ENCODE results near the gene C1R. TPM values are rescaled to one million over a fixed set of nuclear protein-coding genes. Genes with fewer than 3 reads are reported as not detected.
"Not testable (repeated sequence)": the region's sequence is repeated elsewhere in the genome, so short reads cannot be mapped to it uniquely, and the experiment has no call there.

Gene C1R
- total and polyA plus RNA-seq, 8 donors = 20.2 to 212 (median 60.5) TPM

DNA sequence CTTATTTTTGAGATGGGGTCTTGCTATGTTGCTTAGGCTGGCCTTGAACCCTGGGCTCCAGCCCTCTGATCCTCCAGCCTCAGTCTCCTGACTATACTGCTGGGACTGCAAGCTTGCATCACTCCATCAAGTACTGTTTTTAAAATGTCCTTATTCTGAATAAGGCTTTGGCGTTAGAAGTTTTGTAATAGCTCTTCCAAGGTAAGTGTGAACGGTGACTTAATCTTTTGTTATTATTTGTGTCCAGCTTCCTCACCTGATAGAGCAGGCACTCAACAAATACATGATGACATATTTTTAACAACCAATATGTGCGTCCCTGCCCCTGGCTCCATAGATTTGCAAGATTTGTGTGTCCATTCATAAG, 15.4 kb upstream of the C1R start:
- 13 to 15% methylated on average over 3 of the region's 3 CpGs for WGBS, 2 donors
- Histone ChIP-seq H3K27ac (peak overlapping the region; percentile 69 to 98 (median 91)), H3K4me1 (peaks cover 5 to 17% (median 10%) of the 10 kb centered on the region in 3 donors), H3K36me3 (peaks cover 0 to 4% (median 0%) of the 10 kb centered on the region in 3 donors), H3K4me3 (peak overlapping the region; percentile 39 to 71 (median 54)), H3K27me3 (no peaks in the 10 kb centered on the region), H3K9me3 (no peaks in the 10 kb centered on the region)
- intact Hi-C loops (cut with DNase I) = loop anchor here in 1 of 3 donors (10.0 kb wide), 1 partner anchor 163 kb away; the partner anchor contains the start of genes C12orf57 and RNU7-1
- TF ChIP-seq, protein P1, sequence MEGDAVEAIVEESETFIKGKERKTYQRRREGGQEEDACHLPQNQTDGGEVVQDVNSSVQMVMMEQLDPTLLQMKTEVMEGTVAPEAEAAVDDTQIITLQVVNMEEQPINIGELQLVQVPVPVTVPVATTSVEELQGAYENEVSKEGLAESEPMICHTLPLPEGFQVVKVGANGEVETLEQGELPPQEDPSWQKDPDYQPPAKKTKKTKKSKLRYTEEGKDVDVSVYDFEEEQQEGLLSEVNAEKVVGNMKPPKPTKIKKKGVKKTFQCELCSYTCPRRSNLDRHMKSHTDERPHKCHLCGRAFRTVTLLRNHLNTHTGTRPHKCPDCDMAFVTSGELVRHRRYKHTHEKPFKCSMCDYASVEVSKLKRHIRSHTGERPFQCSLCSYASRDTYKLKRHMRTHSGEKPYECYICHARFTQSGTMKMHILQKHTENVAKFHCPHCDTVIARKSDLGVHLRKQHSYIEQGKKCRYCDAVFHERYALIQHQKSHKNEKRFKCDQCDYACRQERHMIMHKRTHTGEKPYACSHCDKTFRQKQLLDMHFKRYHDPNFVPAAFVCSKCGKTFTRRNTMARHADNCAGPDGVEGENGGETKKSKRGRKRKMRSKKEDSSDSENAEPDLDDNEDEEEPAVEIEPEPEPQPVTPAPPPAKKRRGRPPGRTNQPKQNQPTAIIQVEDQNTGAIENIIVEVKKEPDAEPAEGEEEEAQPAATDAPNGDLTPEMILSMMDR (IDR thresholded peaks at IDR 0.05) = no peak
- ATAC-seq (peak; percentile 12 to 49 (median 36)), DNase-seq (no peak), FAIRE-seq (no peak)

DNA sequence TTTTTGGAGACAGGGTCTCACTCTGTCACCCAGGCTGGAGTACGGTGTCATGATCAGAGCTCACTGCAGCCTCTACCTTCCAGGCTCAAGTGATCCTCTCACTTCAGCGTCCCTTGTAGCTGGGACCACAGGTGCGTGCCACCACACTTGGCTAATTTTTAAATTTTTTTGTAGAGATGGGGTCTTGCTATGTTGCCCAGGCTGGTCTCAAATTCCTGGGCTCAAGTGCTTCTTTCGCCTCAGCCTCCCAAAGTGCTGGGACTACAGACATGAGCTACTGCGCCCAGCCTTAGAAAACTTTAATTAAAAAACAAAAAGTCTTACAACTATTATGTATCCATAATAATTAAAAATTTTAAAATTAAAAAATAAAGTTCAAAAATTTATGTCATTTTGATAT, 14.9 kb upstream of the C1R start:
- H3K9me3 ChIP-seq, H3K36me3 ChIP-seq, H3K27me3 ChIP-seq, FAIRE-seq, ATAC-seq, DNase-seq: not testable (repeated sequence)
- Histone ChIP-seq H3K4me3 (peak overlapping the region in 3 of 4 donors; percentile 39 to 71 (median 54)), H3K27ac (peak overlapping the region; percentile 69 to 98 (median 91)), H3K4me1 (peaks cover 5 to 17% (median 9%) of the 10 kb centered on the region in 3 donors)
- 97 to 99% methylated on average over 5 of the region's 5 CpGs for whole genome bisulfite sequencing, 2 donors
- intact Hi-C loops (cut with DNase I) = loop anchor here in 1 of 3 donors (10.0 kb wide), 1 partner anchor 162 kb away; the partner anchor contains the start of genes C12orf57 and RNU7-1

DNA sequence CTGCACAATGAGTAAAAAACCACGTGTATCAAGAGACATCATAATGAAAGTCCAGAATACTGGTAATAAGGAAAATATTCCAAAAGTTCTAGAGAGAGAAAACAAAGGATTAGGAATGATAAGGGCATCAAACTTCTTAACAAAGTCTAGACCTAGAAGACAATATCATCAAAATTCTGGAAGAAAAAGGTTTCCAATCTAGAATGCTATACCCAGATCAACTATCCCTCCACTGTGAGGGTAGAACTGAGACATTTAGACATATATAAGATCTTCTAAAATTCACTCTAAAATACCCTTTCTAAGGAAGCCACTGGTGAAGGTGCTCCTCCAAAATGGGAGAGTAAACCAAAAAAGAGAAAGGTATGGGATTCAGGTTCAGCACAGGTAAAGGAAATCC, 13.8 kb upstream of the C1R start:
- H3K4me3 ChIP-seq = no peak overlapping the region
- 96 to 100% methylated on average over 1 of the region's 1 CpG for WGBS, 2 donors
- no peak overlapping the region for H3K27ac ChIP-seq

DNA sequence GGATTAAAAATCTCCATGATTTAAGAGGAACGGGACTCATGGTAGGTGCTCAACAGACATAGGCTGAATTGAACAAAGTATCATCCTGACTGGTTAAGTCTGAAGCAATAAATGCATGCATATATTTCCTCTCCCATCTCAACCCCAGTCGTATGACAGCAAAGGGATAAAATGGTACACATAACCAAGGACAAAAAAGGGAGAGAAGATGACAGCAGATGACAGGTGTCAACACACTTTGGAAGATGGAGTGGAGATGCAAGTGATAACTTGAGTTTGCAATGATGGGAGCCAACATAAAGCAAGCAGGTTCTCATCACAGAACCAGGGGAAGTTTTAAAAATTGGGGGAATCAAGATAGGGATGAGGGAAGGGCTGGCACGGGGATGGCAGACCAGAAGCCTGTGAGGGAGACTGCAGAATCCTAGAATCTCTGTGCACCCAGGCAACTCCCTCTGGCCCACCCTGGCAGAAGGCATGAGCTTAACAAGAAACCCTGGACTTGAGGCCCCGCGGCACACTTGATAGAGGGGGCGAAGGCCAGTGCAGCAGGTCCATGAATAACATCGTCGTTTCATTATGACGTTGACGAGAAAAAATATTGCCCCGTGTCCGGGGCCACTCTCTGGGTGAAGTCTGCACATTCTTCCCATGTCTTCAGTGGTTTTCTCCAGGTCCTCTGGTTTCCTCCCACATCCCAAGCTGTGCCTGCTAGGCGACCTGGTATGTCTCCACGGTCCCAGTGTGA, 11.8 kb upstream of the C1R start:
- Histone ChIP-seq H3K36me3 (peaks cover 0 to 13% (median 4%) of the 10 kb centered on the region in 3 donors), H3K4me3 (no peak overlapping the region), H3K27me3 (no peaks in the 10 kb centered on the region), H3K4me1 (peaks cover 5 to 12% (median 9%) of the 10 kb centered on the region in 3 donors), H3K27ac (no peak overlapping the region), H3K9me3 (no peaks in the 10 kb centered on the region)
- no peak for ATAC-seq
- intact Hi-C loops (cut with DNase I) = loop anchor here in 1 of 3 donors (10.0 kb wide), 1 partner anchor 159 kb away; the partner anchor contains the start of genes C12orf57 and RNU7-1
- TF ChIP-seq, protein P1 (IDR thresholded peaks at IDR 0.05) = no peak
- 88 to 91% methylated on average over 14 of the region's 14 CpGs for WGBS, 2 donors
- no peak for DNase-seq
- FAIRE-seq = no peak

More for the DNA sequence above, 13.8 kb upstream of the C1R start:
- H3K9me3 ChIP-seq = no peaks in the 10 kb centered on the region
- ATAC-seq (no peak), DNase-seq (no peak), FAIRE-seq (no peak)
- peaks cover 0 to 6% (median 4%) of the 10 kb centered on the region in 3 donors for H3K36me3 ChIP-seq
- peaks cover 5 to 17% (median 9%) of the 10 kb centered on the region in 3 donors for H3K4me1 ChIP-seq
- H3K27me3 ChIP-seq = no peaks in the 10 kb centered on the region
- TF ChIP-seq, protein P1 (IDR thresholded peaks at IDR 0.05) = no peak
- intact Hi-C loops (cut with DNase I) = loop anchor here in 1 of 3 donors (10.0 kb wide), 1 partner anchor 161 kb away; the partner anchor contains the start of genes C12orf57 and RNU7-1

DNA sequence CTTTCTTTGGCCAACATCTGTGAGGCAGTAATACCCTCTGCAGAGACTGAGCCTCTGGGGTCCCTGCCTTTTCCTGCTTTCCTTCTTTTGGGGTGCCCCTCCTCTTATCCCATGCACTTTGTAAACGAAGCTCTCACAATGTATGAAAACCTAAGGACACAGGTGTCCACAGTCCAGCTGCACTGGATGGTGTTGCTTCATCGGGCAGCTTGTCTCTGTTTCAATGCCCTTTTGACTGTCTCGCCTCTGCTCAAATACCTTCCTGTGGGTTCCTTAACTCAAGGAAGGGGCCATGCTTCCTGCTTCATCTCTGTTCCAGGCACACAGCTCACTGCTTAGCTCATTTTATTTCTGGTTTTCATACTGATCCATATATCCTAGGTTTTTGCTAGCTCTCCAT, 10.3 kb upstream of the C1R start:
- Histone ChIP-seq H3K36me3 (peaks cover 0 to 13% (median 4%) of the 10 kb centered on the region in 3 donors), H3K27me3 (no peaks in the 10 kb centered on the region), H3K9me3 (no peaks in the 10 kb centered on the region), H3K27ac (no peak overlapping the region), H3K4me1 (peaks cover 5 to 12% (median 8%) of the 10 kb centered on the region in 3 donors), H3K4me3 (no peak overlapping the region)
- 76% methylated on average over 3 of the region's 3 CpGs for WGBS, 2 donors
- intact Hi-C loops (cut with DNase I) = loop anchor here in 1 of 3 donors (10.0 kb wide), 1 partner anchor 158 kb away; the partner anchor contains the start of genes C12orf57 and RNU7-1
- TF ChIP-seq, protein P1 (IDR thresholded peaks at IDR 0.05) = no peak
- ATAC-seq (no peak), DNase-seq (no peak), FAIRE-seq (no peak)

Measured in pancreas (tissue), 10 donors.